GM12878 (cell line): ENCODE measurements around the gene EFHC1. TPM values are rescaled to one million over a fixed set of nuclear protein-coding genes. Genes with fewer than 3 reads are reported as not detected.

Source experiments
- ATAC-seq: fragments of 200-7000 bp; cut with Tn5 transposase; 3 replicates; pipeline ENCODE4 v1.9.1; 2020; ENCODE audit warnings: mild to moderate bottlenecking, moderate library complexity
- BruUV-seq: library from RNA; stranded (reverse); fragments of 400-500 nt; replicated peaks from 2 replicates; lab custom pipeline; 2021; lab: Mats Ljungman, UMichigan
- CTCF ChIA-PET: fragments of 300-600 bp; sonication (Branson Sonifier 250); formaldehyde crosslinking; extraction: SDS; loops from one replicate; lab custom pipeline; 2021; ENCODE audit warnings: inconsistent platforms; lab: Yijun Ruan, JAX
- POLR2A ChIA-PET: fragments of 350-600 bp; formaldehyde crosslinking; extraction: SDS; loops from one replicate; lab custom pipeline; 2021; ENCODE audit warnings: inconsistent platforms; lab: Charles Lee
- RAD21 ChIA-PET: fragments of 300-600 bp; sonication (Branson Sonifier 250); formaldehyde crosslinking; loops from one replicate; lab custom pipeline; 2023; ENCODE audit warnings: antibody characterized with exemption; ENCODE audit not compliant: unreplicated experiment; lab: Charles Lee
- SMC1A ChIA-PET: fragments of 300-600 bp; sonication (Branson Sonifier 250); formaldehyde crosslinking; loops from one replicate; lab custom pipeline; 2023; ENCODE audit not compliant: unreplicated experiment, uncharacterized antibody; lab: Charles Lee
- DNase-seq: peaks from one replicate; pipeline ENCODE4 v3.0.0-alpha.2; 2011; ENCODE audit warnings: low read depth, low spot score
- FAIRE-seq: peaks from 3 replicates; lab custom pipeline; 2011; peaks lifted over from hg19 to GRCh38; lab: Jason Lieb, UNC
- H2AFZ ChIP-seq: 2 replicates; pipeline ENCODE4 v1.6.0; 2011; ENCODE audit warnings: low read depth, low read length, control low read depth; ENCODE audit not compliant: control insufficient read depth
- H3K27ac ChIP-seq: 2 replicates; pipeline ENCODE4 v1.5.1; 2011; ENCODE audit warnings: control low read depth; ENCODE audit not compliant: control insufficient read depth, insufficient read depth
- H3K27me3 ChIP-seq, 2 experiments: replicated peaks in 1 of 2; 2 replicates each; pipeline versions ENCODE4 v1.6.0 to v1.6.1; 2011; ENCODE audit warnings: low read length in 1 of 2; ENCODE audit not compliant: control insufficient read depth in 2 of 2, insufficient read depth in 2 of 2
- H3K36me3 ChIP-seq, 2 experiments: 2 replicates each; pipeline ENCODE4 v1.5.1; 2011; ENCODE audit warnings: low read length in 1 of 2; ENCODE audit not compliant: control insufficient read depth in 2 of 2, insufficient read depth in 2 of 2
- H3K4me1 ChIP-seq: 2 replicates; pipeline ENCODE4 v1.6.1; 2011; ENCODE audit warnings: mild to moderate bottlenecking, low read length, moderate library complexity, mixed read lengths; ENCODE audit not compliant: control insufficient read depth, insufficient read depth
- H3K4me2 ChIP-seq: 2 replicates; pipeline ENCODE4 v1.6.0; 2011; ENCODE audit warnings: control low read depth; ENCODE audit not compliant: control insufficient read depth, insufficient read depth
- H3K4me3 ChIP-seq: fragments of 200-600 bp; sonication (generic); 2 replicates; pipeline ENCODE4 v1.5.1; 2016
- H3K79me2 ChIP-seq: 2 replicates; pipeline ENCODE4 v1.6.0; 2011; ENCODE audit warnings: low read length; ENCODE audit not compliant: control insufficient read depth, insufficient read depth
- H3K9ac ChIP-seq: 2 replicates; pipeline ENCODE4 v1.8.0; 2011; ENCODE audit warnings: low read length, control low read depth, mixed read lengths; ENCODE audit not compliant: control insufficient read depth, insufficient read depth
- H3K9me3 ChIP-seq: replicated peaks from 3 replicates; pipeline ENCODE4 v1.5.1; 2011; ENCODE audit warnings: mild to moderate bottlenecking, low read length; ENCODE audit not compliant: control insufficient read depth, insufficient read depth
- H4K20me1 ChIP-seq: 2 replicates; pipeline ENCODE4 v1.6.0; 2011; ENCODE audit not compliant: control insufficient read depth, insufficient read depth
- ESRRA ChIP-seq: IDR thresholded peaks from 2 replicates; pipeline ENCODE4 v1.6.1; 2012; ENCODE audit warnings: mild to moderate bottlenecking, low read length, improper control_type of control experiment
- HDGF ChIP-seq: fragments of 450-650 bp; IDR thresholded peaks from 2 replicates; pipeline ENCODE4 v1.6.1; 2016; ENCODE audit warnings: antibody characterized with exemption
- NR2C1 ChIP-seq: fragments of 450-650 bp; IDR thresholded peaks from 2 replicates; pipeline ENCODE4 v1.6.1; 2017; ENCODE audit warnings: antibody characterized with exemption, mild to moderate bottlenecking, moderate library complexity
- NRF1 ChIP-seq: conservative IDR thresholded peaks from 2 replicates; pipeline ENCODE4 v1.6.1; 2011; ENCODE audit warnings: mild to moderate bottlenecking, low read depth, low read length, improper control_type of control experiment
- PAX5 ChIP-seq: IDR thresholded peaks from 2 replicates; pipeline ENCODE4 v1.6.1; 2011; ENCODE audit warnings: low read depth, low read length, borderline replicate concordance
- PRDM15 ChIP-seq: fragments of 450-650 bp; formaldehyde crosslinking; IDR thresholded peaks from 2 replicates; pipeline ENCODE4 v1.4.0; 2020; ENCODE audit warnings: mild to moderate bottlenecking, moderate library complexity
- RELA ChIP-seq: fragments of 450-650 bp; IDR thresholded peaks from 2 replicates; pipeline ENCODE4 v1.8.0; 2014; ENCODE audit warnings: borderline replicate concordance; ENCODE audit not compliant: partially characterized antibody
- RUNX3 ChIP-seq: IDR thresholded peaks from 2 replicates; pipeline ENCODE4 v1.6.1; 2012; ENCODE audit warnings: low read length, inconsistent platforms
- TARDBP ChIP-seq: IDR thresholded peaks from 2 replicates; pipeline ENCODE4 v1.6.1; 2016; ENCODE audit warnings: borderline replicate concordance
- ZNF24 ChIP-seq: fragments of 450-650 bp; IDR thresholded peaks from 2 replicates; pipeline ENCODE4 v1.6.1; 2017; ENCODE audit warnings: antibody characterized with exemption, mild to moderate bottlenecking
- ZSCAN29 ChIP-seq: fragments of 450-650 bp; IDR thresholded peaks from 2 replicates; pipeline ENCODE4 v1.6.1; 2017; ENCODE audit warnings: mild to moderate bottlenecking, moderate library complexity
- WGBS: methylation state at CpG from one replicate; pipeline ENCODE4 v1.1.6; 2016; ENCODE audit warnings: low lambda C conversion rate; ENCODE audit not compliant: insufficient replicate concordance, insufficient coverage; ENCODE audit errors: missing lambda C conversion rate; 5-methylcytosine and 5-hydroxymethylcytosine counted together
- in situ Hi-C: fragments of 300-500 bp; cut with MboI; formaldehyde crosslinking; loops from 9 replicates; pipeline ENCODE4 v1.14.3; 2018; ENCODE audit warnings: mixed read lengths
- intact Hi-C: fragments of 100-400 bp; cut with micrococcal nuclease; formaldehyde crosslinking; loops from one replicate; pipeline ENCODE4 v1.14.2; 2022; ENCODE audit not compliant: unreplicated experiment
- polyA plus RNA-seq, 11 experiments: library from polyadenylated mRNA; depleted of rRNA in 4 of 11; unstranded in 6 of 11; stranded (reverse) in 5 of 11; fragments of >200 nt; fragmentation: Nextera tagmentation in 4 of 11; fragmentation: Illumina TruSeq in 1 of 11; extraction: Ambion mirVana in 4 of 11; extraction: Trizol in 1 of 11; gene quantifications; 1 replicate in 1 of 11; 2 replicates in 10 of 11; pipeline versions ENCODE4 v1.2.1 to v1.2.3, GENCODE V29; 2011 to 2016; ENCODE audit warnings: inconsistent platforms in 2 of 11, missing spikeins in 2 of 11, low read depth in 1 of 11
- total RNA-seq, 4 experiments: library from RNA; depleted of rRNA in 3 of 4; stranded (reverse); fragments of >200 nt in 3 of 4; fragmentation: Illumina TruSeq in 1 of 4; extraction: Trizol in 1 of 4; gene quantifications; 2 replicates each; pipeline versions ENCODE4 v1.2.1 to v1.2.3, GENCODE V29; 2013 to 2021

Gene EFHC1
- total and polyA plus RNA-seq, 10 of the 15 experiments (the other 5 are each of a cell fraction or from before 2014, with no cell fraction given): 5.5 to 14.5 (median 8.8) TPM

GRCh38 chr6:52550870-52551269 lies 130.7 kb downstream of the EFHC1 start:
- ChIA-PET RAD21 (no interaction called here), CTCF (no interaction called here), POLR2A (no interaction called here), SMC1A (no interaction called here)
- Histone ChIP-seq H3K27me3 (no peaks in the 10 kb centered on the region), H3K27ac (no peak overlapping the region), H3K4me3 (no peak overlapping the region), H3K4me1 (peaks cover 37% of the 10 kb centered on the region), H3K4me2 (no peak overlapping the region), H3K9me3 (no peaks in the 10 kb centered on the region), H3K79me2 (peaks cover 23% of the 10 kb centered on the region), H2AFZ (no peak overlapping the region), H3K9ac (no peak overlapping the region), H3K36me3 (no peaks in the 10 kb centered on the region; a peak in 1 of 4 replicates), H4K20me1 (no peaks in the 10 kb centered on the region)
- no TSS peak for BruUV-seq
- intact Hi-C loops: no loop called here
- in situ Hi-C loops: no loop called here
- WGBS: 89% methylated on average over 5 of the region's 5 CpGs
- FAIRE-seq: no peak
- no peak for ATAC-seq
- TF ChIP-seq ZSCAN29 (no peak), TARDBP (no peak), ZNF24 (no peak), PRDM15 (CRISPR knock-in tag) (no peak), RELA (no peak), NR2C1 (no peak), RUNX3 (no peak), ESRRA (no peak), NRF1 (no peak), HDGF (no peak), PAX5 (no peak)
- no peak for DNase-seq
